ENCODE measurements around the gene TDRD3.

TDRD3 gene

DNA sequence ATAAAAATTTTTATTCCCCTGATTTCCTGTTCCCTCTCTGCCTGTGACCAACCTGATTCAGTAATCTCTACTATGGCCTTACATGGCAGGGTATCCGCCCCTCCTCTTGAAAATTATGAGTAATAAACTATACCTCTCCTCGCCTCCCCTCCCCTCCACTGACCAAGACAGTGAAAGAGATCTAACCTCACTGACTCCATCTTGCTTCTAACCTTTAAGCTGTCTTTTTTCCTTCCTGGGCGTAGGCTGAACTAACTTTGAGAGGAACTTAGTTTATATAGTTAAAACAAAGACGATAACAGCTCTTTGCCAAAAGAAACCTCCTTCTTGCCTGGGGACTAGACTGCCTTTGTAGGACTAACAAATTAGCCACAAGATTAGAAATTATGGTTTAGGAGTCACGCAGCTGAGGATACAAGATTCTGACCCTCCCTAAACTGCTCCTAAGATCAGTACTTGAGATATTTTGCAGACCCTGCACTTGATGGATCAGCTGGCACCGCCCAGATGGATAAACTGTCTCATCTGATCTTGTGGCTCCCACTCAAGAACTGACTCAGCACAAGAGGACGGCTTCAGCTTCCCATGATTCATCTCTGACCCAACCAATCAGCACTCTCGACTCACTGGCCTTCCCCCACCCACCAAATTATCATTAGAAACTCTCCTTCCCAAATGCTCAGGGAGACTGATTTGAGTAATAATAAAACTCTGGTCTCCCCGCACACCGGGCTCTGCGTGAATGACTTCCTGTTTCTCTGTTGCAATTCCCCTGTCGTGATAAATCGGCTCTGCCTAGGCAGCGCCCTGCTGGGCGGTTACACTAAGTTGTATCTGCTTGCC, 187.1 kb downstream of the TDRD3 start:
- H3K9me3 ChIP-seq (ENCODE audit: control insufficient read depth, low read length) = peaks cover 6% of the 10 kb centered on the region
- H3K4me3 ChIP-seq (ENCODE audit: low read length) = peak overlapping the region; percentile 77
- no peaks in the 10 kb centered on the region for H3K36me3 ChIP-seq (ENCODE audit: control insufficient read depth, insufficient read depth, low read length, severe bottlenecking)
- H3K9ac ChIP-seq (ENCODE audit: low read length) = peak overlapping the region; percentile 68
- peaks cover 33% of the 10 kb centered on the region for H3K27me3 ChIP-seq (replicated peaks; ENCODE audit: control insufficient read depth, insufficient read depth, low read length)
- DNase-seq (ENCODE audit: low read depth) = no peak
- peaks cover 22% of the 10 kb centered on the region for H3K4me1 ChIP-seq (ENCODE audit: control insufficient read depth, insufficient read depth, low read length)

DNA sequence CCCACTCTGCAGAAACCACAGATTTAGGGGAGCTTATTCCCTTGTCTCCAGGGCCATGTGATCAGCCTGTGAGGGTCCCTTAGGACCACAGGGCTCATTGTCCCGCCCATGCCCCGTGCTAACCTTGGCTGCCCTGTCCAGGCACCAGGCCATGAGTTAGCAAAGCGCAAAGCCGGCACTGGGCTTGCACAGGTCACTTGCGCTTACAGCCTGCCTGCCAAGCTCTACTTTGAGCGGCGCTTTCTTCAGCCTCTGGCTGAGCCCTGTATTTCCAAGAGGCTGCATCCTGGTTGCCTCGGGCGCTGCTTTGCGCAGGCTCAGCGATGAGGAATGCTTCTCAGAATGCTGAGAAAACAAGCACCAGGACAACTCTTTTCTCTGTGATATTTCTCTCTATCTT, 188.0 kb downstream of the TDRD3 start:
- DNase-seq (ENCODE audit: low read depth) = no peak
- peaks cover 22% of the 10 kb centered on the region for H3K4me1 ChIP-seq (ENCODE audit: control insufficient read depth, insufficient read depth, low read length)
- no peak overlapping the region for H3K9ac ChIP-seq (ENCODE audit: low read length)
- no peaks in the 10 kb centered on the region for H3K36me3 ChIP-seq (ENCODE audit: control insufficient read depth, insufficient read depth, low read length, severe bottlenecking)
- peaks cover 6% of the 10 kb centered on the region for H3K9me3 ChIP-seq (ENCODE audit: control insufficient read depth, low read length)
- peaks cover 30% of the 10 kb centered on the region for H3K27me3 ChIP-seq (replicated peaks; ENCODE audit: control insufficient read depth, insufficient read depth, low read length)
- peak overlapping the region; percentile 77 for H3K4me3 ChIP-seq (ENCODE audit: low read length)

DNA sequence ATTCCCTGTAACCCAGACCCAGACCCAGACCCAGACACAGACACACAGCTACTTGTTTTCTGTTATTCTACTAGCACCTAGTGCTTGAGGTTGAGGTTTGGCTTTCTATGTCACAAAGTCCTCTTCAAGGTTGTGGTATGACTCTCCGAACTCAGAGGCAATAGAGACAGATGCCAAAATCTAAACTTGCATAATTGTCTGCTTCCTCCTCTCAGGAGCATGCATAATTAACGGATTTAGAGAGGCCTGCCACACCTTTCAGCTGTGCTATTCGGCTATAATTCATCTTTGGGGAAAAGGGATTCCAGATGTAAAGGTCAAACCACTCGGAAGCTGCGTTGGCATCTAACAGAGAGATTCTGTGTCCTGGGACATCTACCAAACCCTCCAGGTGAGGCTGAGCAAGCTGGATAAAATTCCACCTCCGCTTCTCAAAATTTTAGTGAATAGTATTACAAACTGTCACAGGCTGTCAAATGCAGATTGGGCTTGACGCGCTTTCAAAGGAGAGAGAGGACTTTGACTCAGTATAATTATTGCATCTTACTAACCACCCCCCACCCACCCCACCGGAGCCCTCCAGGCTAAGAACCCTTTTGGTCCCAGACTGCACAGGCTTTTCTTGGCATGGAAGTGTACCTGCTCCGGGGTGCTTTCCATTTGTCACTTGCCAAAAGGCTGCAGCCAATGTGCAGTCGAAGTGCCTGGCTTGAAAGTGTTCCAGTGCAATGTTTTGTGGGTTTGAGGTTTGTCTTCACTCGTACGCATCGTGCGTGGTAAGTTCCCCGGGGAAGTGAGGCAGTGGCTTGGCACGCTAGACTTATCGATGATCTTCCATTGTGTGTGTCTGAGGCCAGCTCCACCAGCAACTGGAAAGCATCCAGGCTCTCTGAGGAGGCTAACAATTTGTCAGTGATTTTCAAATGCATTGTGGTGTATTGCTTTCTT, 194.1 kb downstream of the TDRD3 start:
- no peak overlapping the region for H3K9ac ChIP-seq (ENCODE audit: low read length)
- H3K4me1 ChIP-seq (ENCODE audit: control insufficient read depth, insufficient read depth, low read length) = peaks cover 8% of the 10 kb centered on the region

DNA sequence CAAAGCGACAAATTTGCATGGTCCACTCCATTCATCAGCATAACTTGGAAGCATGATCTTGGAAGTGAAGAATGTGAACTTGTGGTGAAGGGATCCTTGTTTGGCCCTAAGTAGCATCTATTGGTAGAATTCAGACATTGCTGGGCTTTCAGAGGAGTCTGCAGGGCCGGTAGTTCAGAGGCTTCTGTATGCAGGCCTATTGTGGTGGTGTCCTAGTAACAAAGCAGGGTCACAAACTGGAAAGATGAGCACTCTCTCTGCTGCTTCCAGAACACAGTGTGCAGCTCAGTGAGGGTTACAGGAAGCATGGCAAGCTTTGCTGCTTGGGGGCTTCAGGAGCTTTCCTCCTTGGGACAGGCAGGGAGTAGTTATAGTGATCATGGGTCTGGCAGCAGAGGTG, 206.0 kb downstream of the TDRD3 start:
- no peak for DNase-seq (ENCODE audit: low read depth)
- Histone ChIP-seq H3K4me1 (ENCODE audit: control insufficient read depth, insufficient read depth, low read length) (no peaks in the 10 kb centered on the region), H3K9me3 (ENCODE audit: control insufficient read depth, low read length) (peaks cover 3% of the 10 kb centered on the region), H3K36me3 (ENCODE audit: control insufficient read depth, insufficient read depth, low read length, severe bottlenecking) (no peaks in the 10 kb centered on the region), H3K4me3 (ENCODE audit: low read length) (no peak overlapping the region), H3K9ac (ENCODE audit: low read length) (no peak overlapping the region), H3K27me3 (replicated peaks; ENCODE audit: control insufficient read depth, insufficient read depth, low read length) (peaks cover 67% of the 10 kb centered on the region)

More for the DNA sequence above, 194.1 kb downstream of the TDRD3 start:
- peak; percentile 45 for DNase-seq (ENCODE audit: low read depth)
- peaks cover 6% of the 10 kb centered on the region for H3K9me3 ChIP-seq (ENCODE audit: control insufficient read depth, low read length)
- H3K36me3 ChIP-seq (ENCODE audit: control insufficient read depth, insufficient read depth, low read length, severe bottlenecking) = no peaks in the 10 kb centered on the region
- H3K4me3 ChIP-seq (ENCODE audit: low read length) = peak overlapping the region; percentile 13
- peaks cover 58% of the 10 kb centered on the region for H3K27me3 ChIP-seq (replicated peaks; ENCODE audit: control insufficient read depth, insufficient read depth, low read length)

DNA sequence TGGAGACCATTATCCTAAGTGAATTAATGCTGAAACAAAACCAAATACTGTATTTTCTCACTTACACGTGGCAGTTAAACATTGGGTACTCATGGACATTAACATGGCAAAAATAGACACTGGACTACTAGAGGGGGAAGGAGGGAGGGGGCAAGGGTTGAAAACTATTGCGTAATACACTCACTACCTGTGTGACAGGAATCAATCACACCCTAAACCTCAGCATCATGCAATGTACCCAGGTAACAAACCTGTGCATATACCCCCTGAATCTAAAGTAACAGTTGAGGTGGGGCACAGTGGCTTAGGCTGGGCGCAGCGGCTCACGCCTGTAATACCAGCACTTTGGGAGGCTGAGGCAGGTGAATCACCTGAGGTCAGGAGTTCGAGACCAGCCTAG, 207.0 kb downstream of the TDRD3 start:
- Histone ChIP-seq H3K4me1 (ENCODE audit: control insufficient read depth, insufficient read depth, low read length) (no peaks in the 10 kb centered on the region), H3K36me3 (ENCODE audit: control insufficient read depth, insufficient read depth, low read length, severe bottlenecking) (no peaks in the 10 kb centered on the region), H3K27me3 (replicated peaks; ENCODE audit: control insufficient read depth, insufficient read depth, low read length) (peaks cover 68% of the 10 kb centered on the region), H3K4me3 (ENCODE audit: low read length) (no peak overlapping the region), H3K9me3 (ENCODE audit: control insufficient read depth, low read length) (peaks cover 3% of the 10 kb centered on the region), H3K9ac (ENCODE audit: low read length) (no peak overlapping the region)
- no peak for DNase-seq (ENCODE audit: low read depth)

DNA sequence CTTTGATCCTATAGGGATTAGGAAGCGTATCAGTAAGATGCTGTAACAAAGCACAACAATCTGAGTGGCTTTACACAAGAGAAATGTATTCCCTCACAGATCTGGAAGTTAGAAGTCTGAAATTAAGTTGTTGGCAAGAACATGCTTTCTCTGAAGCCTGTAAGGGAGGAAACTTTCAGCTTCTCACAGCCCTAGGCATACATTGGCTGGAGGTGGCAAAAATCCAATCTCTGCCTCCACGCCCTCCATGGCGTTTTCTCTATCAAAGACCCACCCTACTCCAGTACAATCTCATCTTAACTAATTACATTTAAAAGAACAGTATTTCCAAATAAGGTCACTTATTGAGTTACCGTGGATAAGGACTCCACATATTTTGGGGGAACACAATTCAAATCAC, 211.9 kb downstream of the TDRD3 start:
- H3K9me3 ChIP-seq (ENCODE audit: control insufficient read depth, low read length) = peaks cover 3% of the 10 kb centered on the region
- H3K27me3 ChIP-seq (replicated peaks; ENCODE audit: control insufficient read depth, insufficient read depth, low read length) = peaks cover 77% of the 10 kb centered on the region
- H3K36me3 ChIP-seq (ENCODE audit: control insufficient read depth, insufficient read depth, low read length, severe bottlenecking) = no peaks in the 10 kb centered on the region
- H3K4me3 ChIP-seq (ENCODE audit: low read length) = no peak overlapping the region
- no peak overlapping the region for H3K9ac ChIP-seq (ENCODE audit: low read length)
- DNase-seq (ENCODE audit: low read depth) = no peak
- H3K4me1 ChIP-seq (ENCODE audit: control insufficient read depth, insufficient read depth, low read length) = peaks cover 4% of the 10 kb centered on the region

DNA sequence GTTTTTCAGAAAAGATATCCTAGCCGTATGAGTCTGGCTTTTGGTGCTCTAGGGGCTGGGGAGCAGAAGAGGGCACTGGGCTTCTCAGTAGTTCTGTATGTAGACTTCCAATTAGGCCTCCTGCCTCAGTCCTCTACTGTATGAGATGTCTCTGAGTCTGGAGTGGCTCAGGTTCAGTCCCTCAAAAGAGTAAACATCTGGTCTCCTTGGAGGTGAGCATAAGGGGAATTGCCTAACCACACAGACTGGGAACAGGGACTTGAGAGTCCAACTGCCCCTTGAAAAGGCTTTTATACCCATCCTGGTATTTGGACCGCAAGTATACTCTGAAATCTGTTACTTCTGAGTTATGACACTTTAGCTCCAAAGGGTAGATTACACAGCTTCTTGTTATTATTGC, 214.5 kb downstream of the TDRD3 start:
- Histone ChIP-seq H3K4me1 (ENCODE audit: control insufficient read depth, insufficient read depth, low read length) (peaks cover 4% of the 10 kb centered on the region), H3K4me3 (ENCODE audit: low read length) (no peak overlapping the region), H3K36me3 (ENCODE audit: control insufficient read depth, insufficient read depth, low read length, severe bottlenecking) (no peaks in the 10 kb centered on the region), H3K27me3 (replicated peaks; ENCODE audit: control insufficient read depth, insufficient read depth, low read length) (peaks cover 80% of the 10 kb centered on the region), H3K9me3 (ENCODE audit: control insufficient read depth, low read length) (no peaks in the 10 kb centered on the region), H3K9ac (ENCODE audit: low read length) (no peak overlapping the region)
- peak; percentile 3 for DNase-seq (ENCODE audit: low read depth)

DNA sequence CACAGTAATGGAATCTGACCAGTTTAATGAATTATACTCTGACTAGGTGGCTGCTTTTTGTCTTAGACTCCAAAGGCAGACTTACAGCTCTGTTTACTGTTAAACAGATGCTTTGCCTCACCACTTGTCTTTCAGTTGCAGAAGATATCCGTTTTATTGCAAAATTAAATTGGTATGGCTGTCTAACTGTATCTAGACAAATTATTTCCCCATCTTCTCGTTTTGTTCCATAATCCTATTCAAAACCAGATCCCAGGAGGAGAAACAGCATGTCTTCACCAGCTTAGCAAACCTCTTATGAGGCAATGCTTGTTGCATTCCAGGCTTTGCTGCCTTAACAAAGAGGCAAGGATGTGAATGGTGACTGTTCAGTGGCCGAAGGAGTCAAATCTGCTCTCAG, 215.6 kb downstream of the TDRD3 start:
- no peaks in the 10 kb centered on the region for H3K36me3 ChIP-seq (ENCODE audit: control insufficient read depth, insufficient read depth, low read length, severe bottlenecking)
- peak; percentile 36 for DNase-seq (ENCODE audit: low read depth)

DNA sequence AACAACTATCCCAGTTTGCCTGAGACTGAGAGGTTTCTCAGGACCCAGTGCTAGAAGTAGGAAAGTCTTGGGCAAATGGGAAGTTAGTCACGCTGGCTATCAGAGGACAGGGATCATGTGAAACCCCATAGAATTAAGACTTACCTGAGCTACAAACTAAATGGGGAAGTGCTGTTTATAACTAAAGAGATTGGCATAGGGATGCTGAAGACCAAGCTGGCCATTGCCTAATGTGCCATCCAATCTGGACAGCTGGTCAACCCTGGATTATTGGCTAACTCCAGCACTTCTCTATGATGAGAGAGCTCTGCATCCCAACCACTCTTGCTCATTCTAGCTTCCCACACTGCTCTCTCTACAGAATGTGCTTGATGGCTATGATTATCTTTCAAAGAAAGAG, 216.1 kb downstream of the TDRD3 start:
- Histone ChIP-seq H3K4me3 (ENCODE audit: low read length) (no peak overlapping the region), H3K9ac (ENCODE audit: low read length) (no peak overlapping the region), H3K27me3 (replicated peaks; ENCODE audit: control insufficient read depth, insufficient read depth, low read length) (peaks cover 84% of the 10 kb centered on the region), H3K9me3 (ENCODE audit: control insufficient read depth, low read length) (no peaks in the 10 kb centered on the region), H3K4me1 (ENCODE audit: control insufficient read depth, insufficient read depth, low read length) (peaks cover 4% of the 10 kb centered on the region), H3K36me3 (ENCODE audit: control insufficient read depth, insufficient read depth, low read length, severe bottlenecking) (no peaks in the 10 kb centered on the region)
- DNase-seq (ENCODE audit: low read depth) = no peak

More for the DNA sequence above, 215.6 kb downstream of the TDRD3 start:
- no peaks in the 10 kb centered on the region for H3K9me3 ChIP-seq (ENCODE audit: control insufficient read depth, low read length)
- H3K4me1 ChIP-seq (ENCODE audit: control insufficient read depth, insufficient read depth, low read length) = peaks cover 4% of the 10 kb centered on the region
- H3K27me3 ChIP-seq (replicated peaks; ENCODE audit: control insufficient read depth, insufficient read depth, low read length) = peaks cover 85% of the 10 kb centered on the region
- H3K9ac ChIP-seq (ENCODE audit: low read length) = no peak overlapping the region
- no peak overlapping the region for H3K4me3 ChIP-seq (ENCODE audit: low read length)

DNA sequence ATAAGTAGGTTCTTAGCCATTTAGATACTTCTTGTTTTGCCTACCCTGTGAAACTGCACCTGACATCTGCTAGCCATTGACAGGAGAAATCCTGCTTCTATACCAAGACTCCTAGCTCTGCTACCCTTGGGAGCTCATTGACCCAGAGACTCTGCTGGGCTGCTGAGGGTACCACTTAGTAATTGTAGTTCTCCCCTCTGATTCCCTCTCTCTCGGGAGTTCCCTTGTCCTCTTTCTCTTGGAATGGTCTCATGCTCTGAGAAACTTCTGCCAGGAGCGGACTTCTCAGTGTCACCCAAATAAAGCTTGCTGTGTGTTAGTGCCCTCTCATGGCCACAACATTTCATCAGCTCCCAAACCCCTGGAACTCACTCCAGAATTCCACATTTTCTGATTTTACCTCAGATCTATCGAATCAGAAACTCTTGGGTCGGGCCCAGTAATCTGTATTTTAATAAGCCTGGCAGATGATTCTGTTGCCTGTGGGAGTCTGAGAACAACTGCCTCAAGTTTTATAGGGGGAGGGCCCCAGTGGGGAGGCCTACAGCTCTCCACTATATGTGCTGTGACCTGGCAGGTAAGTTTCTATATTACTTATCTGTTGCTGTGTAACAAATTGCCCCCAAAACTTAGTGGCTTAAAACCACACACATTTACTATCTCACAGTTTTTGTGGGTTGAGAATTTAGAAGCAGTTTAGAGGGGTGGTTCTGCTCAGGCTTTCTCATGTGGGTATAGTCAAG, 221.1 kb downstream of the TDRD3 start:
- H3K4me1 ChIP-seq (ENCODE audit: control insufficient read depth, insufficient read depth, low read length) = no peaks in the 10 kb centered on the region
- no peaks in the 10 kb centered on the region for H3K36me3 ChIP-seq (ENCODE audit: control insufficient read depth, insufficient read depth, low read length, severe bottlenecking)
- no peak overlapping the region for H3K9ac ChIP-seq (ENCODE audit: low read length)
- H3K27me3 ChIP-seq (replicated peaks; ENCODE audit: control insufficient read depth, insufficient read depth, low read length) = peaks cover 78% of the 10 kb centered on the region
- no peaks in the 10 kb centered on the region for H3K9me3 ChIP-seq (ENCODE audit: control insufficient read depth, low read length)
- peak; percentile 27 for DNase-seq (ENCODE audit: low read depth)
- H3K4me3 ChIP-seq (ENCODE audit: low read length) = no peak overlapping the region

DNA sequence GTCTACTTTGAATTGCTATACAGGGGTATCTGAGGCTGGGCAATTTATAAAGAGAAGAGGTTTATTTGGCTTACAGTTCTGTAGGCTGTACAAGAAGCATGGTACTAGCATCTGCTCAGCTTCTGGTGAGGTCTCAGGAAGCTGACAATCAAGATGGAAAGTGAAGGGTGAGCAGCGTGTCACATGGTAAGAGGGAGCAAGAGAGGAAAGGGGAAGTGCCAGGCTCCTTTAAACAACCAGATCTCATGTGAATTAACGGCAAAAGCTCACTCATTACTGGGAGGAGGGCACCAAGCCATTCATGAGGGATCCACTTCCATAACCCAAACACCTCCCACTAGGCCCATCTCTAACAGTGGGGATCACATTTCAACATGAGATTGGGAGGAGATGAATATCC, 222.4 kb downstream of the TDRD3 start:
- H3K9ac ChIP-seq (ENCODE audit: low read length) = no peak overlapping the region
- no peaks in the 10 kb centered on the region for H3K9me3 ChIP-seq (ENCODE audit: control insufficient read depth, low read length)
- no peak for DNase-seq (ENCODE audit: low read depth)
- no peaks in the 10 kb centered on the region for H3K36me3 ChIP-seq (ENCODE audit: control insufficient read depth, insufficient read depth, low read length, severe bottlenecking)
- H3K4me1 ChIP-seq (ENCODE audit: control insufficient read depth, insufficient read depth, low read length) = no peaks in the 10 kb centered on the region
- peaks cover 65% of the 10 kb centered on the region for H3K27me3 ChIP-seq (replicated peaks; ENCODE audit: control insufficient read depth, insufficient read depth, low read length)
- no peak overlapping the region for H3K4me3 ChIP-seq (ENCODE audit: low read length)
